Measurements from ENCODE around the gene RABGAP1L. TPM values are rescaled to one million over a fixed set of nuclear protein-coding genes. Genes with fewer than 3 reads are reported as not detected.

RABGAP1L gene
- total and polyA plus RNA-seq, 10 of the 15 experiments (the other 5 are each of a cell fraction or from before 2014, with no cell fraction given) = 5.8 to 194 (median 113) TPM

DNA sequence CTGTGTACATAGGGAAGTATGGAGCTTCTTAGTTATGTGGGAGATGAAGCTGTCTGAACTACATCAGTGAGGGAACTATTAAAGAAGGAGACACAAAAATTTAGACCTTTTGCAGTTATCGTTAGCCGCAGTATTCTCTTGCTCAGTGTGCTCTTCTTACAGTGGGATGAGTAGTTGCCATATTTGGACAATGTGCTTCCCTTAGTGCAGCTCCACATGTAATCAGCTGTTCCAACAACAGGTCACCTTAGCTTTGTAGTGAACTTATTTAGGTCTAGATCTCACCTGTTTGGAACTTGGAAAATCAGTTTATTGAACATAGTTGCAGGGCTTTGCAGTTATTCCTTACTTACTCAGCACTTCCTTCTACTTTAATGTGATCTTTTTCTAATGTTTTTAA lies 306.5 kb downstream of the RABGAP1L start:
- Histone ChIP-seq H3K79me2 (ENCODE audit: control insufficient read depth, insufficient read depth, low read length) (no peaks in the 10 kb centered on the region), H2AFZ (ENCODE audit: control insufficient read depth, low read depth, low read length) (no peak overlapping the region), H3K27ac (ENCODE audit: control insufficient read depth, insufficient read depth) (no peak overlapping the region), H3K27me3 (replicated peaks in 1 of 2; ENCODE audit: control insufficient read depth in 2 of 2, insufficient read depth in 2 of 2, low read length in 1 of 2) (no peaks in the 10 kb centered on the region), H3K4me1 (ENCODE audit: control insufficient read depth, insufficient read depth, low read length) (no peaks in the 10 kb centered on the region), H3K9me3 (replicated peaks; ENCODE audit: control insufficient read depth, insufficient read depth, low read length) (no peaks in the 10 kb centered on the region), H3K9ac (ENCODE audit: control insufficient read depth, insufficient read depth, low read length) (no peak overlapping the region), H4K20me1 (ENCODE audit: control insufficient read depth, insufficient read depth) (no peaks in the 10 kb centered on the region), H3K36me3 (ENCODE audit: control insufficient read depth in 2 of 2, insufficient read depth in 2 of 2, low read length in 1 of 2) (no peaks in the 10 kb centered on the region), H3K4me2 (ENCODE audit: control insufficient read depth, insufficient read depth) (no peak overlapping the region), H3K4me3 (no peak overlapping the region)
- DNase-seq (ENCODE audit: low read depth, low spot score) (no peak), ATAC-seq (no peak), FAIRE-seq (no peak)
- TF ChIP-seq MEF2A (IDR thresholded peaks at IDR 0.05; ENCODE audit: insufficient read depth, low read depth, low read length) (no peak), CHD4 (IDR thresholded peaks at IDR 0.05) (no peak)
- in situ Hi-C loops (cut with MboI) = no loop called here
- BruUV-seq (replicated peaks) = no TSS peak
- ChIA-PET POLR2A (no interaction called here), RAD21 (ENCODE audit: unreplicated experiment) (no interaction called here), CTCF (interaction anchor here (0.6 to 1.1 kb wide), 5 partner anchors 13 to 260 kb away, joined by 3 to 4 read pairs (median 3); no protein-coding TSS in a partner anchor), SMC1A (ENCODE audit: uncharacterized antibody, unreplicated experiment) (no interaction called here)
- 93% methylated on average over 2 of the region's 2 CpGs for WGBS (ENCODE audit: insufficient coverage, insufficient replicate concordance, low lambda C conversion rate, missing lambda C conversion rate)
- intact Hi-C loops (cut with micrococcal nuclease; ENCODE audit: unreplicated experiment) = no loop called here

GRCh38 chr1:174466607-174467006 lies 307.3 kb downstream of the RABGAP1L start:
- Histone ChIP-seq H2AFZ (ENCODE audit: control insufficient read depth, low read depth, low read length) (no peak overlapping the region), H3K79me2 (ENCODE audit: control insufficient read depth, insufficient read depth, low read length) (no peaks in the 10 kb centered on the region), H4K20me1 (ENCODE audit: control insufficient read depth, insufficient read depth) (no peaks in the 10 kb centered on the region), H3K4me3 (no peak overlapping the region), H3K27me3 (replicated peaks in 1 of 2; ENCODE audit: control insufficient read depth in 2 of 2, insufficient read depth in 2 of 2, low read length in 1 of 2) (no peaks in the 10 kb centered on the region), H3K36me3 (ENCODE audit: control insufficient read depth in 2 of 2, insufficient read depth in 2 of 2, low read length in 1 of 2) (peaks cover 0 to 1% of the 10 kb centered on the region in 2 experiments; a peak in 1 of 4 replicates), H3K4me1 (ENCODE audit: control insufficient read depth, insufficient read depth, low read length) (no peaks in the 10 kb centered on the region), H3K9me3 (replicated peaks; ENCODE audit: control insufficient read depth, insufficient read depth, low read length) (no peaks in the 10 kb centered on the region), H3K27ac (ENCODE audit: control insufficient read depth, insufficient read depth) (no peak overlapping the region), H3K9ac (ENCODE audit: control insufficient read depth, insufficient read depth, low read length) (no peak overlapping the region), H3K4me2 (ENCODE audit: control insufficient read depth, insufficient read depth) (no peak overlapping the region)
- ChIA-PET RAD21 (ENCODE audit: unreplicated experiment) (no interaction called here), CTCF (interaction anchor here (0.6 to 1.0 kb wide), 2 partner anchors 111 to 188 kb away, joined by 3 read pairs; no protein-coding TSS in a partner anchor), POLR2A (no interaction called here), SMC1A (ENCODE audit: uncharacterized antibody, unreplicated experiment) (no interaction called here)
- no peak for DNase-seq (ENCODE audit: low read depth, low spot score)
- 90% methylated on average over 8 of the region's 8 CpGs for WGBS (ENCODE audit: insufficient coverage, insufficient replicate concordance, low lambda C conversion rate, missing lambda C conversion rate)
- no peak for ATAC-seq
- TF ChIP-seq, protein P1, sequence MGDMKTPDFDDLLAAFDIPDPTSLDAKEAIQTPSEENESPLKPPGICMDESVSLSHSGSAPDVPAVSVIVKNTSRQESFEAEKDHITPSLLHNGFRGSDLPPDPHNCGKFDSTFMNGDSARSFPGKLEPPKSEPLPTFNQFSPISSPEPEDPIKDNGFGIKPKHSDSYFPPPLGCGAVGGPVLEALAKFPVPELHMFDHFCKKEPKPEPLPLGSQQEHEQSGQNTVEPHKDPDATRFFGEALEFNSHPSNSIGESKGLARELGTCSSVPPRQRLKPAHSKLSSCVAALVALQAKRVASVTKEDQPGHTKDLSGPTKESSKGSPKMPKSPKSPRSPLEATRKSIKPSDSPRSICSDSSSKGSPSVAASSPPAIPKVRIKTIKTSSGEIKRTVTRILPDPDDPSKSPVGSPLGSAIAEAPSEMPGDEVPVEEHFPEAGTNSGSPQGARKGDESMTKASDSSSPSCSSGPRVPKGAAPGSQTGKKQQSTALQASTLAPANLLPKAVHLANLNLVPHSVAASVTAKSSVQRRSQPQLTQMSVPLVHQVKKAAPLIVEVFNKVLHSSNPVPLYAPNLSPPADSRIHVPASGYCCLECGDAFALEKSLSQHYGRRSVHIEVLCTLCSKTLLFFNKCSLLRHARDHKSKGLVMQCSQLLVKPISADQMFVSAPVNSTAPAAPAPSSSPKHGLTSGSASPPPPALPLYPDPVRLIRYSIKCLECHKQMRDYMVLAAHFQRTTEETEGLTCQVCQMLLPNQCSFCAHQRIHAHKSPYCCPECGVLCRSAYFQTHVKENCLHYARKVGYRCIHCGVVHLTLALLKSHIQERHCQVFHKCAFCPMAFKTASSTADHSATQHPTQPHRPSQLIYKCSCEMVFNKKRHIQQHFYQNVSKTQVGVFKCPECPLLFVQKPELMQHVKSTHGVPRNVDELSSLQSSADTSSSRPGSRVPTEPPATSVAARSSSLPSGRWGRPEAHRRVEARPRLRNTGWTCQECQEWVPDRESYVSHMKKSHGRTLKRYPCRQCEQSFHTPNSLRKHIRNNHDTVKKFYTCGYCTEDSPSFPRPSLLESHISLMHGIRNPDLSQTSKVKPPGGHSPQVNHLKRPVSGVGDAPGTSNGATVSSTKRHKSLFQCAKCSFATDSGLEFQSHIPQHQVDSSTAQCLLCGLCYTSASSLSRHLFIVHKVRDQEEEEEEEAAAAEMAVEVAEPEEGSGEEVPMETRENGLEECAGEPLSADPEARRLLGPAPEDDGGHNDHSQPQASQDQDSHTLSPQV (IDR thresholded peaks at IDR 0.05) = no peak
- TF ChIP-seq SMARCA5 (IDR thresholded peaks at IDR 0.05) (no peak), TARDBP (IDR thresholded peaks at IDR 0.05; ENCODE audit: borderline replicate concordance) (no peak), ZZZ3 (IDR thresholded peaks at IDR 0.05; ENCODE audit: control insufficient read depth, insufficient read length, low read depth) (no peak), IRF4 (IDR thresholded peaks at IDR 0.05; ENCODE audit: low read depth, low read length) (no peak), ZNF384 (IDR thresholded peaks at IDR 0.05; ENCODE audit: borderline replicate concordance, low read depth, low read length) (no peak), CEBPZ (IDR thresholded peaks at IDR 0.05; ENCODE audit: low read depth, low read length) (no peak)
- in situ Hi-C loops (cut with MboI) = no loop called here
- intact Hi-C loops (cut with micrococcal nuclease; ENCODE audit: unreplicated experiment) = no loop called here
- no peak for FAIRE-seq
- BruUV-seq (replicated peaks) = no TSS peak

Data from GM12878 (cell line).